ENCODE measurements around the gene RNF115.
"Not testable (repeated sequence)": the region's sequence is repeated elsewhere in the genome, so short reads cannot be mapped to it uniquely, and the experiment has no call there.

The RNF115 gene

DNA sequence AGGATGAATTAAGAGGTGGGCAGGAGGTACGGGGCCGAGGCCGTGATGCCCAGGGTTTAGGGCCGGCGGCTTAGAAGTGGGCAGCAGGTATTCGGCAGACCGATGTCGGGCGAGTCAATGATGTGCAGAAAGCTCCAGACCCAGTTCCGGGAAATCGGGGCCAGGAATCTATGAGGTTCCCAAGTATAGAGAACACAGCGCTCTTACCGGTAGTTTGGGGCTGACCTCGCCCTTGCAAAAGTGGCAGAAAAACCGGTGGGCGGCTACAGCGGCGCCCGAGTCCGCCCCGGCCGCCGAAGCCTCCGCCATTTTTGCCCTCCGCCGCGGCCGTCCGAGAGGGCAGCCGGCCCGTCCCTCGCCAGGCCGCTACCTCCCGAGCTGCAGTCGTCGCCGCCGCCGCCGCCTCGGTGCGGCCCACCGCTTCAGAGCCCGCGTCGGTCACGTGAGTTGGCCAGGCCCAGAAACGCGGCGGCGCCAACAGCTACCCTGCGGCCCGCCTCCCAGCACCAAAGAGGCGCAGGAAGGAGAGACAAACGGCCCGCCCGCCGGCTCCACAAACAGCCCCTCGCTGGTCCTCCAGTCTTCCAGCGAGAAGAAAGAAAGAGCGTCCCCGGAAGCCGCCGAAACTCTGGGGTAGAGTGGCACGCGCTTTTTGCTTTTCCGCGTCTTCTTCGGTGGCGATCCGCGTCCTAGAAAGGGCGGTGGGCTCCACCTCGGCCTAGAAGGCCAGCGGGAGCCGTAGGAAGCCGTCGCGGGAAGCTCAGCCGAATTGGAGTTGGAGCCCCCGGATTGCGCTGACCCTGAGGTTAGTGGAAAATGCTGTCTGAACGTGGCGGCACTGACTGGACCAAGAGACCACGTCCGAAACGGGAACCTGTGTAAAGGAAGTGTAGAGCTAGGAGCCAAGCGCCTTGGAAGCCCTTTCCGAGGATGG is at the start of gene RNF115, which contains the start of gene POLR3C:
RNF115 (minus strand) TSS at position 531 of the 934 bp plus-strand sequence; CDS start at position 309, 222 bp downstream.
POLR3C (plus strand) TSS at position 636 of the 934 bp plus-strand sequence. CDS start 1,577 bp downstream, outside the sequence.
- DNase-seq = peak; percentile 73

DNA sequence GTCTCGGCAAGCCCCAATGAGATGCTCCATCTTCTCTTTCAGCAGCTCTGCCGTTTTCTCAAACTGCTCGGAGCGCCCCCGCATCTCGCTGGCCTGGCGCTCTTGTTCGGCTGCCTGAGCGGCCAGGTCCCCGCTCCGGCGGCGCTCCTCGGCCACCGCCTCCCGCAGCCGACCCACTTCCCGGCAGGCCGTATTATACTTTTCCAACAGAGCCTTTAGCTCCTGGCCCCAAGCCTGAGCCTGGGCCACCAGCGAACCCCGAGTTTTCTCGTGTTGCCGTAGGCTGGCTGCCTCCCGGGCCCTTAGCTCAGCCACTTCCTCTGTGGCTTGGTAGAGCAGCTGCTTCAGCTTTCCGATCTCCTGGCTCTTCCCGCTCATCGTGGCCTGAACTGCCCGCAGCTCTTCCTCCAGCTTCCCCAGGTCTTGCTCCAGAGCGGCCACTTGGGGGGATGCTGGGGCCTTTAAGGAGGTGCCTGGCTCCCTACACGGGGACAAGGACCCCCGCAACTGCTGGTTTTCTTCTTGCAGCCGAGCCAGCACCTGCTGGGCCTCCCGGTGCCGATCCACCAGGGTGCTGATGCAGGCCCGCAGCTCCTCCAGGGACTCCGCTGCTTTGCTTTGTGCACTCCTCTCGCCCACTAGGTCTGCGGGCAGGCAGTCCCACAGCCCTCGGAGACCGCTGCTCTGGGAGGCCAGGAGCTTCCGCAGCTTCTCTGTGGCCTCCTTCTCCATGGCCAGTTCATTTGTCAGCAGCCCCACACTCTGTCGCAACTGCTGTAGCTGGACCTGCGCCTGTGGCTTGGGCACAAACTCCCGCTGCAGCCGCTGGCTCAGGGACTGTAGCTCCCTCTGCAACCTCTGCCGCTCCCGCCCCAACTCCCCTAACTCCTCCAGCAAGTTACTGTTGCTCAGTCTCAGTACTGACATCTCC is 48.4 kb upstream of the RNF115 start:
- DNase-seq = no peak

DNA sequence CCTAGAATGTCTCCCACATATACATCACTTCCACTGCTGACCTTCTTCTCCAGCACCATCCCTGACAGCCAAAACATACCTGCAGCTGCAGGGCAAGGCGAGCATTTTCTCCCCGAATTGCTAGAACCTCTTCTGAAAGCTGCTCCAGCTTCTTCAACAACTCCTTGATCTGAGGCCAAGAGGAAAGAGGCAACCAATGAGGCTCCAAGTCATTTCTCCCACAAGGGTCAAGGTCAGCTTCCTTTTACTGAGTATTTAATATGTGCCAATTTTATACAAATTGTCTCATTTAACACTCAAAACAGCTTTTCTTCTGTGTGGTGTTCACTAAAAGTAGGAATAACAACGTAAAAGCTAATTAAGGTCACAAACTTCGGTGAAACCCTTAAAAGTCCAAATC is 44.3 kb upstream of the RNF115 start:
- DNase-seq = no peak

DNA sequence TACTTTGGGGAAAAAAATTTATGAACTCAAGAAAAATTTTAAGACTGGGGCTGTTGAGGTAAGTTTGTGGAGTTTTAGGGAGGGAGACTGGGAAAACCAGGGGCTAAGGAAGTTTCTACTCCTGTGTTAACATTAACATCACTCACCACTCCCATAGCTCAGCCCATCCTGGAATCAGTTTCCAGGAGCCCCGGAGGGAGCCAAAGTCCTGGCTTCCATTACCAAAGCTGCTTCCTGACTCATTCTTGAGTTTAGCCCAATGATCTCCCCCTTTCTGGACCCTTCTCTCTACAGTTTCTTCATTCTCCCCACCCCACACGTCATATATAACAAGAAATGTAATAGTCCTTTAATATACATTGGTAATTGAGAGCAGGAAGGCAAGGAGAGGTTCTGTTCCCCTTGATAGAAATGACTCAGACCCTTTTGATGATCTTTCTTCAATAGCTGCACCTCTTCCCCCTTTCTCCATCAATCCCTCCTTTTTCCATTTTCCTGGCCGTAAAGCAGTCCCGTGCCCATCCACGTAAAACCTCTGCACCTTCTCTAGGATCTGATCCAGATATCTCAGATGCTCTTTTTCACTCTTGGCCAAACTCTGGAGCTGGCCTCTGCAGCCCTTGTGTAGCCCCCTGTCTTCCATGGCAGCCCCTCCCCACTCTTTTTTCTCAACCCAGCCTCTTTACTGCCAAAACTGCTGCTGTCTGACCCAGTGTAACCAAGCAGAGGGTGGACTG is 39.6 kb upstream of the RNF115 start:
- no peak for DNase-seq

DNA sequence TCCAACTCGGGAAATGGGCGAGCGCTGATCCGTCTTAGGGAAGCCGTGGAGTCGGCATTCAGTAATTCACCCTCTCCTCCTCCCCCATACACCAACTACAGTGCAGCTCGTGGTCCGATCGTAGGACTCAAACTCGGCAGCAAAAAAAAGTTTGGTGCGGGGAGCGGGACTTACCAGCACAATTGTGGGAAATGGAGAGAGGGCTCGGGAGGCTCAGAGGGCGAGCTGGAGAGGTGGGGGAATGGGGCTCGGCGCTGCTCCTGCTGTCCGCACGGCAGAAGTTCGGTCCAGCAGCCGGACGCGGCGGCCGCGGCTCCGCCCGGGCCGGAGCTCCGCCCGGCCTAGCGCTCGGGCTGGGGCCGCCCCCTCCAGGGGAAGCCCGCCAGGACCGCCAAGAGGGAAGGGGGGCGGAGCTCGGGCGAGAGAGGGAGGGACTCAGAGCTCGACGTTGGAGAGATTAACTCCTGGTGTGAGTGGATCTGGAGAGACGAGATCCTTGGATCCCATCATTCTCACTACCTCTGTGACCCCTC is 35.7 kb upstream of the RNF115 start:
- peak; percentile 72 for DNase-seq

DNA sequence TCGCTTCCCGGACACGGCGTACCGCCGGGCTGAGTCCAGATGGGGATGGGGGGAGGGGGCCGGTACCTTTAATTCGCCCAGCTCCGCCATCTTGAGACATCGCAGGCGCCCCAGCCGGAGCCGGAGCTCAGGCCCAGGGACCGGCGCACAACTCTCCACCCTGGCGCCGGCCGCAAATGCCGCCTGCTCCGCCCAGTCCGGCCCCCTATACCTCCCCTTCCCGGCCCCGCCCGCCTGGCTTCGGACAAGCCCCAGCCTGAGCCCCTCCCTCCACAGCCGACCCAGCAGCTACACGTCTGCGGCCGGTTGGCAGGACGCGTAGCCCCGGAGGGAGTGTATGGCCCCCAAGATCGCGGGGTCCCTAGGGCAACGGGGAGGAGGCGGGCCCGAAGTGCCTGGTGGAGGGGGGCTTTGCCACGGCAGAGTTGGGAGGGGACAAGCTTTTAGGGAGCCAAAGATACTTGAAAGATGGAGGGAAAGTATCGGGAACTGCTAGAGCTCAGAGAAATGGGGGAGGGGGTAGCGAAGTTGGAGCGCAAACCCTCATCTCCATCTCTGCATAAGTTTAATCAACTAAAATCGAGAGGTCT is 35.1 kb upstream of the RNF115 start, which contains the start of gene PIAS3:
PIAS3 (minus strand) TSS at position 181 of the 590 bp plus-strand sequence; CDS start at position 90, 91 bp downstream.
- peak; percentile 89 for DNase-seq

DNA sequence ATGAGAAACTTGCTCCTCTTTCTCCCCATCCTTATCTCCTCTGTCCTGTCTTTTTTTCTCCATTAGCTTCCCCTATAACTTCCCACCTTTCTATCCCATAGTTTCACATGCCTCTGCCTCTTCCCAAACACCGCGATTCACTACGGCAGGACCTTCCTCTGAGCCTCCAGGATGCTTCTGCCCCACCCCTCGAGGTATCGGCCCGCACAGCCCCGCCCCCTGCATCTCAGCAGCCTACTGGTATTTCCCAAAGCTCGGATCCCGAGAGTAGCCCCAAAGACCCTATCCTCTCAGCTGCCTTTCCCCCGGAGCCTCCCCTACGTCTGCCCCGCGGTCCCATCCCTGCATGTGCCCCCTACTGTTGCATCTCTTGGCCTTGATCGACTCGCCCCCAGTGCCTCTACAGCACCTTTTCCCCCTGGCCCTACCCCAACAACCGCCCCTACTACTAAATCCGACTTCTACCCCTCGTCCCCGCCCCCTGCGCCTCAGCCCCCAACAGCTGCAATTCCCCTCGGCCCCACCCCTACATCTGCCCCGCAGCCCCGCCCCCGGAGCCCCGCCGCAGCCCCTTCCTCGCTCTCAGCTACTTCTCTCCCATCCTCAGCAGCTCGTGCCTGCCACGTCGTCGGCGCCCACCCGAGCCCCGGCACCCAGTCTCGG is 34.5 kb upstream of the RNF115 start:
- DNase-seq = peak; percentile 10

DNA sequence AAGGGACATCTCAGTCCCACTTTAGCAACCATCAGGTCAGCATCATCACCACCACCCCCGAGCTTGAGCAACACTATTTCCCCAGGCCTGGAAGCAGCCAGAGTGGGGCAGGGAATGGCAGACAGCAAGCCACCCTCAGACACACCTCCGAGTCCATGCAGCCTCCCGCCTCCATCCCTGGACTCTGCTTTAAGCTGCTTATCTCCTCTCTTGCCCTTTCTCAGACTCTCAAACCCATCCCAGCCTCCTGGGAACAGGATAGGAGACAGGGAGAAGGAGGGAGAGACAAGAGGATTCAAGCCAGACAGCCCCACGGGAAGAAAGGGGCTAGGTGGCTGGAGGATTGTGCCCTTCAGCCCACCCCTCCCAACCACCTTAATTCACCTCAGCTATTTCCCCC is 33.3 kb upstream of the RNF115 start:
- DNase-seq = no peak

DNA sequence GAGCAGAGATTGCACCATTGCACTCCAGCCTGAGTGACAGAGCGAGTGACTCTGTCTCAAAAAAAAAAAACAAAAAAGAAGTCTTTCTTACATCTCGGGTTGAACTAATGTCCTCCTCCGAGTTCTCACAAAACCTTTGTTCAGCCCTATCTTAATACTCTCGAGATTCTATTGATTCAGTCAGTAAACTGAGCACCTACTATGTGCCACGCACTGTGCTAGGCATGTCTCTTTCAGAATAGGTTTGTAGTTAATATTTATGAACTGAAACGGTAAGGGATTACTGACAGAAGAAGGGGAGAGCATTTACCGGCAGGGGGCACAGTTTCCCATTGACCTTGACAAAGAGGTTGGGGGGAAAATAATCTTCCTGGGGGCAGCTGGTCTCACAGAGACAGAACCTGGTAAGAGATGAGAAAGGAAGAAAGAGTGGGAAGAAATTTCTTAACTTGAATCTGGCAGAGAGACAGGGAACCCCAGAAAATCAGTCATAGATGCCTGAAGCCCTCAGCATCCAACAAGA is 31.6 kb upstream of the RNF115 start:
- DNase-seq = no peak

DNA sequence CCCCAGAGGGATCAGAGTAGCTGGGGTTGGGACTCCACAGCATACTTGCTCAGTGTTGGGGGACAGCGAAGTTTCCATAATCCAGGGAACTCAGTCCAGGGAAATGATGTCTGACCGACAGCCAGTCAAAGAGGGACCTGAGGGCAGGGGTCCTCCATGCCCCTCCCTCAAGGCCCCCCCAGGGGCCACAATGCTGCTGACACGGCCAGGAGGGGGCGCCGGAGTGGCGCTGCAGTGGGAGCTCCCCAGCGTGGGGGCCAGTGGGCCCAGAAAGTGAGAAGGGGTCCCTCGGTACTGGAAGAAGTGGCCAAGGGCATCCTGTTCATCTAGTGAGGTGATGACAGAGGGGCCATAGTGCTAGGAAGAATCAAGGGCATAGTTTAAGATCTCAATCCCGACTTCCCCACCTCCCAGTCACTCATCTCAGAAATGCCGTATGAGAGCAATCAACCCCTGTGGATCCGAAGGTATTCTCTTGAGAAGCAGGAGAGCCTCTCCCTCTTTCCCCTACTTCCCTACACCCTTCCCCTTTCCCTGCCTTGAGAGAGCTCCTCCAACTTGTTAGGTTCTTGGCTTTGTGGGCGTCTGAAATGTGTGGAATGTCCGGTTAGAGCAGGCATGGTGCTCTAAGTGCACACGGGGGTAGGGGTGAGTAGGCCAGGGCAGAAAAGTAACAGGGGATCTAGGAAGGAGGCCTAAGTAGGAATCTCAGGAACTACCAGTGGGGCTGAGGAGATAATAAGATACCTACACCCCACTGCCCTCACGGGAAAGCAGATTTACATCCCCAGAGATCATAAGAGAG is 25.7 kb upstream of the RNF115 start:
- no peak for DNase-seq

DNA sequence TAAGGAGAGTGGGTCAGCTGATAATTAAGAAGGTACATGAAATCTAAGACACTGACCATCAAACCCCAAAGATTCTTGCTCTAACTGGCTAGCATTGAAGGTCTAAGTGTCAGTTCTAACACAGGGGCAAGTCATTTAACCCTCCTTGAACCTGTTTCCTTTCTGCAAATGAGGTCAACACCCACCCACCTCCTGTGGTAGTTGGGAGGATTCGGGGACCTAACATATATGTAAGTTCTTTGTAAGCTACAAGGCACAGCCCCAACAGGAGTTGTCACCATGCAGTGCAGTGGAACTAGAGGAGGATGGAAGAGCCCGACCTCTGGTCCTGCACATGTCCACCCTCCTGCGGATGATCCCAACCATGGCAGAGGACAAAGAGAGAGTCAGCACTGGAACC is 23.9 kb upstream of the RNF115 start:
- no peak for DNase-seq

DNA sequence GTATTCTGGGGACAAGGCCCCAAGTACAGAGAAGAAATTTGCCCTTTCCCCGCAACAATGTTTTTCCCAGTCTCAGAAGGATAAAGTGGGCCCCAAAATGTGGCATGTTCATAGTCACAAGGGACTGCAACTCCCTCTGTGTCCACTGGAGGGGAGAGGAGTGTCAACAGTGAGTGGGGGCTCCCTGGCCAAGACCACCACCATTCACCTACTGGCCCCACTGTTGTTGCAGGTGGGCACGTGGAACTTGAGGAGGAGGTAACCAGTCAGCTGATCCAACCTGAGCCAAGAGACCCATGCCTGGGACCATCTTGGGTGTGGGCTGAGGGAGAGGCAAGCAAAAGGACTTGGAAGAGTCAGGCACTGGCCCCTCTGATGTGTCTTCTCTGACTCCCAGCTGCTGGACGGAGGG is 22.3 kb upstream of the RNF115 start:
- DNase-seq = no peak

DNA sequence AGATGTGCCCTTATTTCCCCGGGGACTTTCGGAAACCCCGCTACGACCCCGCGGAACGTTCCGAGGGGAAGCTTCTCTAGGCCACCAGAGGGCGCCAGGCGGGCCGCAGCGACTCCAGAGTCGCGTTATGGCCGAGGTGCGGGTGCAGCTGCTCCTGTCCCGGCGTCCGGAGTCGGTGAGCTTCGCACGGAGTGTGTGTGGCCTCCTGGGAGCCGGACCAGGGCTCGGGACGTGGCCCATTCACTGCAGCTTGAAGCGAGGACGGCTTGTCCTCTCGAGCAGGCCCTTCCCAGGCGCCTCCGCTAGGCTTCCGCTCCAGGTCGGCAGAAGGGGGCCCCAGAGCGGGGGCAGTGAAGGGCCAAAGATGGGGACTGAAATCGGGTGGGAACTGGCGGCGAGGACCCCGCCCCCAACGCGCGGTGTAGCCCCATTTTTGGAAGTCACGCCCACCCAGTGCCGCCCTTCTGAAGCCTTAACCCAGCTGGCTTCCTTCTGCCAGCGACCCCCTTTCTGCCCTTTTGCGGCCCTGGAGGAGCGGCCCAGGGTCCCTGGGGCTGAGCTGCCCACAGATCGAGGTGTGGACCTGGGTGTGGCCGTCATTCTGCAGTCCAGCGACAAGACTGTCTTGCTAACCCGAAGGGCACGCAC is 21.7 kb upstream of the RNF115 start, which contains the start of gene NUDT17:
NUDT17 (plus strand) TSS at position 117 of the 648 bp plus-strand sequence; CDS start at position 128, 11 bp downstream.
- peak; percentile 55 for DNase-seq

DNA sequence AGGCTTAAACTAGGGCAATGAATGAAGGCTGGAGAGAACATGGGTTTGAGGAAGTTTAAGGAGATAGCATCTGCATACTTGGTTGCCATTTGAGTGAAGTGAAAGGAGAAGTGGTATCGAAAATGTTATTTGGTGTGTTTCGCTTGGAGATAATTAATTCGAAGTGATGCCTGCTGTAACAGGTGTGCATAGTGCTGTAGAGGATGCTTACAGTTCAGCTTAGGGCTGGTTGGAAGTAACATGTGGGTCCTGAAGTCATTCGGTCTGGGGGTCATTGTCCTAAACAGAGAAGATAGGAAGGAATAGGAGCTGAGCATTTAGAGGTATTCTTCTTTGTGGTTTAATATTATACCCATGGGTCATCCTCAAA is 21.2 kb upstream of the RNF115 start:
- DNase-seq = no peak

DNA sequence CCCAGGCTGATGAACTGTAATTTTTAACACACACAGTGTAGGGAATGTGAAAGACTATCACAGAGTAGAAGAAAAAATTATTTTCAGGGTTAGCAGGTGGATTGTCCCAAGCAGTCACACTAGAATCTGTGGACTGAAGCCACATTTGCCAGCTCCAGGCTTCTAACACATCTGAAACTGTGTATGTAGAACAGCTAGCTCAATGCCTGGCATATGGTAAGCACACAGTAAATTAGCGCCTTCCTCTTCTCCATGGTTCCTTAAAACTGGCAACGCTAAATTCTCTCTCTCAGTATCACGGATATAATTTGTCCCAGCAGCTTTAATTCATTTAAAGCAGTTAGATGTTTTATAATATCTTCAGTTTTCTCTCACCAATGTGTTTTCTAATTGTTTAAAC is 19.1 kb upstream of the RNF115 start:
- DNase-seq = no peak

DNA sequence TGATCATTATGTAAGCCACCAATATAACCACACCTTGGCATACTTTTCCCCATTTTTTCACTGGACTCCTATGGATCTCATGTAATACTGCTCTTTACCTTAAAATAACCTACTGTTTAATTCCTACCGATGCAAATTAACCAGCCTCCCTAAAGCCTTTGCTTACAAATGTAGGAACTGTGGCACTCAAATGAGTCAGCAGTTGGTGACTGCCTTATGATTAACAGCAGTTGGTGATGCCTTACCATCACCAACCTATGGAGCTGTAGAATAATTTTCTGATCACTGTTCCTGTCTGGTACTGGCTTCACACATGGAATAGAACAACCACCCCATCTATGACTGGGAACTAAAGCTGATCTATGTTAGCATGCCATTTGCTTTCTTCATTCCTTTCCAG is 13.8 kb upstream of the RNF115 start:
- DNase-seq = no peak

DNA sequence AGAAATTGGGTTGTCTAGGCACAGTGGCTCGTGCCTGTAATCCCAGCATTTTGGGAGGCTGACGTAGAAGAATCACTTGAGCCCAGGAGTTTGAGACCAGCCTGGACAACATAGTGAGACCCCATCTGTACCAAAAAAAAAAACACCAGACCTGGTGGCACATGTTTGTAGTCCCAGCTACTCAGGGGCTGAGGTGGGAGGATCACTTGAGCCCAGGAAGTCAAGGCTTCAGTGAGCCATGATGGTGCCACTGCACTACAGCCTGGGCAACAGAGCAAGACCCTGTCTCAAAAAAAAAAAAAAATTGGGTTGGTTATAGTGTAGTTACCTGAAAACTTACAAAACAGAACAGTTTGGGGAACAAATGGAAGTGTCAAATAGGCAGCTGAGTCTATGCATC is 6.9 kb upstream of the RNF115 start:
- DNase-seq = not testable (repeated sequence)

DNA sequence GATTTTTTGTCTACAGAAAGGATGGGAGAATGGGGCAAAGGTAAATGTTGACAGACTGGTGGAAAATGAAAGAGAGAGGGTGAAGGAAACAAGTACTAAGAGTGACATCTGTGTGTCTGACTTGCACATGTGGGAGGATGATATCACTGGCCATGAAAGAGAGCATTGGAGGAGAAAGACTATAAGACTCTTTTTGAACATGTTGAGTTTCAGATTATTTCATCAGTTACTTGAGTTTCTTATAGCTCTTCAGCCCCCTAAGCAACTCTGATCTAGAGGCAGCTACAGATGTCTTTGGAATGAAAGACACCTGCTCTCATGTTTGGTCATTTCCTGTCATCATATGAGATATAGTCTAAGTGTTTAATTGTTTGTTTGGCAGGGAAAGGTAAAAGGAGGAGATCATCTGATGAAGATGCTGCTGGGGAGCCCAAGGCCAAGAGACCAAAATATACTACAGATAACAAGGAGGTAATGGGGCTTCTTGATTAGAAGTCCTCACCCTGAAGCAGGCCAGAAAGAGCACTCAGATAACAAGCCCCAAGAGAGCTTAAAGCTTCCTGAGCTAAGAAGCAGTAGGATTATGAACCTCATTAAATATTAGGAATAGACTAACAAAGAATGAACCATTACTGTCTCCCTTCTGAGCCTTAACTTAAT is 4.6 kb upstream of the RNF115 start:
- DNase-seq = no peak

DNA sequence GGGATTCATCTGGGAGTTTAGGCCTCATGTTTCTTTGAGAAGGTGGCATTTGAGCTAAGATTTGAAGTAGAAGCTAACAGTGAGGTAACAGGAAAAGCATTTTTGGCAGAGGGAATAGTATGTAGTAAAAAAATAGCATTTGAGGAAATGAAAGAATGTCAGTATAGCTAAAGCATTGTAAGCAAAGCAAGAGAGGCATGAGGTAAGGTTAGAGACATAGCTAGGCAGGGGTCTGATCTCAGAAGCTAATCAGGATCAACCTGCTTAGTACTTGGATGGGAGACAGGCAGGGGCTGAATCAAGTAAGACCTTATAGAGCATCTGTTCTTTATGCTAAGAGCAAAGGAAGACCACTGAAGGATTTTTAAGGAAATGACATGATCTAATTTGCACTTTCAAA is 4.1 kb upstream of the RNF115 start:
- no peak for DNase-seq
